Measurements from ENCODE around the gene LYST.

The LYST gene

DNA sequence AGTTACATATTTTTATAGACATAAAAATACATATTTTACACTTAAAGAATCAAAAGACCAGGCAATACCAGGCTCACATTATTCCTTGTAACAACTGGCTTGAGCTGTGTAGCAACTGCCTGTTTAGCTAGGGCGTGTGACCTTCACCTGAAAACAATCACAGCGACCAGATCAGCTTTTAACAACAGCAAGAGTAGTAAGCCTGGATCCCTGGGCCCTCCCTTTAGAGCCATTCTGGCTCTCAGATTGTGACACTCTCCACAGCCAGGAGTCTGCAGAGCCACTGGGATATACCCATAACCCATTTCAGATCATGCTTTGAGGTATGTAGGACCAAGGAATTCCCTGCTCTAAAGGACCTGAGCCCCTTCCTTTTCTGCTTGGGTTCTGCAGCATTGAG lies 187.7 kb downstream of the LYST start:
- DNase-seq (ENCODE audit: low spot score): no peak
- TF ChIP-seq, protein P1, sequence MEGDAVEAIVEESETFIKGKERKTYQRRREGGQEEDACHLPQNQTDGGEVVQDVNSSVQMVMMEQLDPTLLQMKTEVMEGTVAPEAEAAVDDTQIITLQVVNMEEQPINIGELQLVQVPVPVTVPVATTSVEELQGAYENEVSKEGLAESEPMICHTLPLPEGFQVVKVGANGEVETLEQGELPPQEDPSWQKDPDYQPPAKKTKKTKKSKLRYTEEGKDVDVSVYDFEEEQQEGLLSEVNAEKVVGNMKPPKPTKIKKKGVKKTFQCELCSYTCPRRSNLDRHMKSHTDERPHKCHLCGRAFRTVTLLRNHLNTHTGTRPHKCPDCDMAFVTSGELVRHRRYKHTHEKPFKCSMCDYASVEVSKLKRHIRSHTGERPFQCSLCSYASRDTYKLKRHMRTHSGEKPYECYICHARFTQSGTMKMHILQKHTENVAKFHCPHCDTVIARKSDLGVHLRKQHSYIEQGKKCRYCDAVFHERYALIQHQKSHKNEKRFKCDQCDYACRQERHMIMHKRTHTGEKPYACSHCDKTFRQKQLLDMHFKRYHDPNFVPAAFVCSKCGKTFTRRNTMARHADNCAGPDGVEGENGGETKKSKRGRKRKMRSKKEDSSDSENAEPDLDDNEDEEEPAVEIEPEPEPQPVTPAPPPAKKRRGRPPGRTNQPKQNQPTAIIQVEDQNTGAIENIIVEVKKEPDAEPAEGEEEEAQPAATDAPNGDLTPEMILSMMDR (IDR thresholded peaks at IDR 0.05; ENCODE audit: extremely low read depth, missing control alignments): no peak

DNA sequence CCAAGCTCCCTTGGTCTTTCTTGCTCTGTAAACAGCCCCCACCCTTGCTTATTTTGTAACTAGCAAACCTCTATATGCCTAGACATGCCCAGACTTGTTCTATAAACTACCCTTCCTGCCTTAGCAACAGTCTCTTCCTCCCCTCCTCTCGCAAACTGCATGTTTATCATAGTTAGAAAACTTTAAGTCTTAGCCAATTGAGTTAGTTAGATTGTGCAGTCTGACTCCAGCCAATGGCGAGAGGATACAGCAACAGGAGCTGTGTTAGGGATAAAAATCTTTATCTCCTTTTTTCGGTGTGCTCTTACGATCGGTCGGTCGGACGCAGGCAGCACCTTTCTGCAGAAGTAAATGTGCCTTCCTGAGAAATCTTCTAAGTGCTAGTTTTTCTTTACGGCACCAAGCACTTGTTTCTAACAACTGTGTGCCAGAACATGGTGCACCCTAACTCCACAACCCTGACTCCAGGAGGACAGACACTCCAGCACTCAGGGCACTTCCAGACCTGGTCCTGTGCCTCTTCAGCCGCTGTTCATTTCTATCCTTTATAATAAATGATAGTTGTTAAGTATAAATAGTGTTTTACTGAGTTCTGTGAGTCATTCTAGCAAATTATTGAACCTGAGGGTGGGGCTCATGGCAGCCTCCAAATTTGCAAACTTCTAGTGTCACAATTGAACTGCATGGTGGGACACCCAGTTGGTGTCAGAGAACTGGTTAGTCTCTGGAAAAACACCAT lies 191.4 kb downstream of the LYST start:
- TF ChIP-seq, protein P1 (IDR thresholded peaks at IDR 0.05; ENCODE audit: extremely low read depth, missing control alignments): no peak
- DNase-seq (ENCODE audit: low spot score): no peak

DNA sequence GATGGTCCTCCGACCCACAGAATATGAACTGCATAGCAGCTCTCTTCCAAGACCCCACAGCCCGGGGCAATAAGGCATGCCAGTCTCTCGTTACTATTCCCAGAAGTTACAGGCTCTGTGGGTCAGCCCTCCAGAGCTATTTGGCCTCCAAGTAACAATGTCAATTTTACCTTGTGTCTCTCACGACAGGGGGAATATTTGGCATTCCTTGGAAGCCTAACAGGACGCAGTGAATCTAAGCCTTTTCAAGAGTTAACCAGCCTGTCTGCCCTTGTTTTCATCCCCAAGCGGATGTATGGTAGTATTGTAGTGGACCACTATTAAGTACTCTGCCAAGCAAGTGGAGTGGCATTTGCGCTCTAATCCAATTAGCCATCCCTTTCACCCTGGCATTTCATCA lies 192.7 kb downstream of the LYST start:
- TF ChIP-seq, protein P1 (IDR thresholded peaks at IDR 0.05; ENCODE audit: extremely low read depth, missing control alignments): no peak
- DNase-seq (ENCODE audit: low spot score): no peak

DNA sequence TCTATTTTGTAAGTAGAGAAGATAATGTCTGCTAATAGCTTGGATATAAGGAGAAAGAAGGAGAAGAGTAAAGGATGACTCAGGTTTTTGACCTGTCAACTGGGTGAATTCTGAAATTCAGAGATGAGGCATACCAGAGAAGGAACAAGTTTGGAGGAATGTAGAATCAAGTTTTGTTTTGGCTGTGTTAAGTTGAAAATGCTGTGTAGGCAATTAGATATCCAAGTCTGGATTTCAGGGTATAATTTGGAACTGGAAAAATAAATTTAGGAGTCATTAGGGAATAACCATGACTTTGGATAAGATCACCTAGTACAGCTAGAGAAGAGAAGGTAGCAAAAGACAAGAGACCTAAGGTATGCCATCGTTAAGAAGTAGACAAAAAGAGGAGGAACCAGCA lies 194.7 kb downstream of the LYST start:
- no peak for DNase-seq (ENCODE audit: low spot score)
- TF ChIP-seq, protein P1 (IDR thresholded peaks at IDR 0.05; ENCODE audit: extremely low read depth, missing control alignments): no peak

DNA sequence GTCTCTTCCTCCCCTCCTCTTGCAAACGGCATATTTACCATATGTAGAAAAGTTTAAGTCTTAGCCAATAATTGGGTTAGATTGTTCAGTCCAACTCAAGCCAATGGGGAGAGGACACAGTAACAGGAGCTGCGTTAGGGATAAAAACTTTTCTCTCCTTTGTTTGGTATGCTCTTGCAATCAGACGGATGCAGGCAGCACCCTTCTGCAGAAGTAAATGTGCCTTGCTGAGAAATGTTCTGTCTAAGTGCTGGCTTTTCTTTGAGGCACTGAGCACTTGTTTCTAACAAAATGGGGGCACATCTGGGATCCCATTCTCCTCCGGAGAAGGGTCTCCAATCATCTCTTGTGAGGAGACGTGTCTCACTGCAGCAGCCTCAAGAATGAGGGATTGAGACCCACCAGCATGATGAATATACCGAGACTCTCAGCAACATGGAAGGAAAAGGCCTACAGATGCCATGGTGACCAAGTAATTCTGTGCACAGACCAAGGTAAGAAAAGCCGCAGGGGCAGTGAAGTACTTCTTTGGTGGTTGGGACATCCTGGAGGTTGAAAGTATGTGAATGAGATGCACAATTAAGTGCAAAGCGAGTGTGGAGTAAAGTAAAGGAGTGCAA lies 196.4 kb downstream of the LYST start:
- TF ChIP-seq, protein P1 (IDR thresholded peaks at IDR 0.05; ENCODE audit: extremely low read depth, missing control alignments): no peak
- DNase-seq (ENCODE audit: low spot score): no peak

DNA sequence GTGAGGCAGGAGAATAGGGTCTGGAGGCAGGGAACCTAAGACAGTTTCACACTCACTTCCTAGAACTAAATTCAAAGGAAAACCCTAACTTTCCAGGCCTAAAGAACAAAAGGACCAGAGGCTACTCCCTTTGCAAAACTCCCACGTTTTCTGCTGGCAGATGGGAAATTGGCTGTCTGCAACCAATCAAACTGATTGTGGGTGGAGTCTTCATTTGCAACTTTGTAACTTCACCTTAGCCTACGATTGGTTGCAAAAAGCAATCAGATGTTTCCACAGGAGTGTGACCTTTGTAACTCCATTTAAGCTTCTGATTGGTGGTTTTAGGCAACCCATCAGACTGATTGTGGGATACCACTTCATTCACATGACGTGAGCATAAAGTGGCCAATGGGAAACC lies 197.4 kb downstream of the LYST start:
- DNase-seq (ENCODE audit: low spot score): no peak

DNA sequence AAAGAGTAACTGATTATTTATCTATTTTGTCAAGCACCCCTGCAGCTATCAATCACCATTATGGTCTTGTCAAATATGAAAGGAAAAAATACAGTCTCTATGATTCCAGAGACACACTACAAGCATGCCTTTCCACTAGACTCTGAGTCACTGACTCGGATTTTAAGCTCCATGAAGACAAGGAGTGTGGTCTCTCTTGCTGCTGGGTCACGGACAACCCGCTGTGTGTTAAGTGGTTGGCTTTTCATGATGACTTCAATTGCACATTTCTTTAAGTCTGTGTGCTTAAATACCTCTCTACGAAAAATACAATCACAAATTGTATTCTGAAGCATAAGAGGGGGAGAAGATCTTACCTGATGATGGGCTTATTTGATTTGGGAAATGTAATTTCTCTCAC lies 203.1 kb downstream of the LYST start:
- TF ChIP-seq, protein P1 (IDR thresholded peaks at IDR 0.05; ENCODE audit: extremely low read depth, missing control alignments): no peak
- no peak for DNase-seq (ENCODE audit: low spot score)

More for the DNA sequence above, 197.4 kb downstream of the LYST start:
- TF ChIP-seq, protein P1 (IDR thresholded peaks at IDR 0.05; ENCODE audit: extremely low read depth, missing control alignments): no peak

Measured in GM20000 (cell line).